Neural progenitor cell (in vitro differentiated cells): ENCODE results near the gene SPATA9. TPM values are rescaled to one million over a fixed set of nuclear protein-coding genes. Genes with fewer than 3 reads are reported as not detected.
A peak's percentile ranks its signal among the peaks of the same experiment; 100 is the strongest.
"Not testable (repeated sequence)": the region's sequence is repeated elsewhere in the genome, so short reads cannot be mapped to it uniquely, and the experiment has no call there.

ENCODE experiments used
- DNase-seq: peaks from one replicate; pipeline ENCODE4 v3.0.0-alpha.2; 2016; ENCODE audit warnings: low spot score
- H2AFZ ChIP-seq: fragments of 200-600 bp; sonication (generic); replicated peaks from 2 replicates; pipeline ENCODE4 v1.6.1; 2016; ENCODE audit warnings: antibody characterized with exemption
- H3F3A ChIP-seq: fragments of 200-600 bp; sonication (generic); 2 replicates; pipeline ENCODE4 v1.6.1; 2016; ENCODE audit warnings: antibody characterized with exemption, low read depth
- H3K27ac ChIP-seq: fragments of 200-600 bp; sonication (generic); 2 replicates; pipeline ENCODE4 v1.5.1; 2016; ENCODE audit warnings: mild to moderate bottlenecking
- H3K27me3 ChIP-seq: fragments of 200-600 bp; sonication (generic); 2 replicates; pipeline ENCODE4 v1.6.1; 2016; ENCODE audit warnings: mild to moderate bottlenecking, moderate library complexity
- H3K36me3 ChIP-seq: fragments of 200-600 bp; sonication (generic); 2 replicates; pipeline ENCODE4 v1.5.1; 2016
- H3K4me1 ChIP-seq: fragments of 200-600 bp; sonication (generic); 2 replicates; pipeline ENCODE4 v1.6.1; 2016; ENCODE audit warnings: mixed run types
- H3K4me2 ChIP-seq: fragments of 200-600 bp; sonication (generic); 2 replicates; pipeline ENCODE4 v1.6.1; 2016
- H3K4me3 ChIP-seq: fragments of 200-600 bp; sonication (generic); 2 replicates; pipeline ENCODE4 v1.5.1; 2016
- H3K79me2 ChIP-seq: fragments of 200-600 bp; sonication (generic); 2 replicates; pipeline ENCODE4 v1.6.1; 2016; ENCODE audit warnings: low read depth
- H3K9ac ChIP-seq: fragments of 200-600 bp; sonication (generic); 2 replicates; pipeline ENCODE4 v1.6.1; 2016
- H3K9me3 ChIP-seq: fragments of 200-600 bp; sonication (generic); 2 replicates; pipeline ENCODE4 v1.5.1; 2016; ENCODE audit warnings: low read depth
- H4K20me1 ChIP-seq: fragments of 200-600 bp; sonication (generic); 2 replicates; pipeline ENCODE4 v1.6.1; 2016; ENCODE audit warnings: low read depth
- H3K27ac Mint-ChIP-seq: 3 replicates; pipeline ENCODE4 v1.8.0; 2021; ENCODE audit warnings: mixed read lengths
- H3K27me3 Mint-ChIP-seq: 2 replicates; pipeline ENCODE4 v1.8.0; 2022; ENCODE audit warnings: low read depth, mild to moderate bottlenecking, inconsistent platforms, moderate library complexity, mixed read lengths; ENCODE audit not compliant: insufficient read depth
- H3K36me3 Mint-ChIP-seq: 3 replicates; pipeline ENCODE4 v1.8.0; 2021; ENCODE audit warnings: mixed read lengths
- H3K4me1 Mint-ChIP-seq: 3 replicates; pipeline ENCODE4 v1.8.0; 2021; ENCODE audit warnings: mixed read lengths
- H3K4me3 Mint-ChIP-seq: 3 replicates; pipeline ENCODE4 v1.8.0; 2021; ENCODE audit warnings: mild to moderate bottlenecking, moderate library complexity, mixed read lengths
- H3K9me3 Mint-ChIP-seq: 3 replicates; pipeline ENCODE4 v1.8.0; 2020; ENCODE audit warnings: mixed read lengths
- EZH2 ChIP-seq: fragments of 200-600 bp; sonication (generic); IDR thresholded peaks from 2 replicates; pipeline ENCODE4 v1.6.1; 2017; ENCODE audit warnings: antibody characterized with exemption, mild to moderate bottlenecking, moderate library complexity
- EZH2phosphoT487 ChIP-seq: fragments of 200-600 bp; sonication (generic); IDR thresholded peaks from 2 replicates; pipeline ENCODE4 v1.6.1; 2017; ENCODE audit warnings: antibody characterized with exemption
- total RNA-seq: library from RNA; depleted of rRNA; stranded (reverse); fragments of >200 nt; gene quantifications from 2 replicates; pipeline ENCODE4 v1.2.3, GENCODE V29; 2015; ENCODE audit warnings: low replicate concordance
- TF ChIP-seq, protein P1 (sequence below): fragments of 200-600 bp; sonication (generic); IDR thresholded peaks from 2 replicates; pipeline ENCODE4 v1.5.1; 2017; ENCODE audit warnings: antibody characterized with exemption, mild to moderate bottlenecking

The SPATA9 gene
- total RNA-seq, 1 donor from 2014 or later, result not detected

DNA sequence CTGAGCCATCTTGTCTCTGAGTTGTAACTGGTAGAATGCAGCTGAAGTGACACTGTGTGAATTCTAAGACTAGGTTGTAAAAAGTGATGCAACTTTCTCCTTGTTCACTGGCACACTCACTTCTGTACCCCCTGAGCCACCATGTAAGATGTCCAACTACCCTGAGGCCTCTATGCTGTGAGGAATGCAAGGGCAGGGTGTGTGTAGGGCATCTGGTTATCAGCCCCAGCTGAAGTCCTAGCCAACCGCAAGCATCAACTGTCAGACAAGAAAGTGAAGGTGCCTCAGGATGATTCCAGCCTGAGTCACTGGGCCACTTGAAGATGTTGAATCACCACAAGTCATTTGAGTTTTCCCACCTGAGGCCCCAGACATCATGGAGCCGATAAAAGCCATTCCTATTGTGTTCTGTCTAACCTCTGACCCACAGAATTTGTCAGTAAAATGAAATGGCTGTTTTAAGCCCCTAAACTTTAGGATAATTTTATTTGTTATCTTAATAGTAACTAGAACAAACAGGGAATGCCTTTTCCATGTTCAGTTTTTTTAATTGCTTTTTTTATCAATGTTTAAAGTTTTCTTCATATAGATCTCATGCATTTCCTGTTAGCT, 29.7 kb upstream of the SPATA9 start:
- Mint-ChIP-seq H3K36me3 (peaks cover 2% of the 10 kb centered on the region), H3K27ac (no peak overlapping the region), H3K4me1 (peaks cover 13% of the 10 kb centered on the region), H3K9me3 (peaks cover 3% of the 10 kb centered on the region), H3K27me3 (peaks cover 5% of the 10 kb centered on the region), H3K4me3 (no peak overlapping the region)
- Histone ChIP-seq H3K4me2 (no peak overlapping the region), H3K79me2 (no peaks in the 10 kb centered on the region), H3K27ac (no peak overlapping the region), H3K9me3 (no peaks in the 10 kb centered on the region), H3K36me3 (no peaks in the 10 kb centered on the region), H2AFZ (no peak overlapping the region), H3K9ac (no peak overlapping the region), H3F3A (no peaks in the 10 kb centered on the region), H3K4me3 (no peak overlapping the region), H3K27me3 (no peaks in the 10 kb centered on the region), H4K20me1 (no peaks in the 10 kb centered on the region), H3K4me1 (peaks cover 7% of the 10 kb centered on the region)
- no peak for DNase-seq
- TF ChIP-seq EZH2, result no peak

DNA sequence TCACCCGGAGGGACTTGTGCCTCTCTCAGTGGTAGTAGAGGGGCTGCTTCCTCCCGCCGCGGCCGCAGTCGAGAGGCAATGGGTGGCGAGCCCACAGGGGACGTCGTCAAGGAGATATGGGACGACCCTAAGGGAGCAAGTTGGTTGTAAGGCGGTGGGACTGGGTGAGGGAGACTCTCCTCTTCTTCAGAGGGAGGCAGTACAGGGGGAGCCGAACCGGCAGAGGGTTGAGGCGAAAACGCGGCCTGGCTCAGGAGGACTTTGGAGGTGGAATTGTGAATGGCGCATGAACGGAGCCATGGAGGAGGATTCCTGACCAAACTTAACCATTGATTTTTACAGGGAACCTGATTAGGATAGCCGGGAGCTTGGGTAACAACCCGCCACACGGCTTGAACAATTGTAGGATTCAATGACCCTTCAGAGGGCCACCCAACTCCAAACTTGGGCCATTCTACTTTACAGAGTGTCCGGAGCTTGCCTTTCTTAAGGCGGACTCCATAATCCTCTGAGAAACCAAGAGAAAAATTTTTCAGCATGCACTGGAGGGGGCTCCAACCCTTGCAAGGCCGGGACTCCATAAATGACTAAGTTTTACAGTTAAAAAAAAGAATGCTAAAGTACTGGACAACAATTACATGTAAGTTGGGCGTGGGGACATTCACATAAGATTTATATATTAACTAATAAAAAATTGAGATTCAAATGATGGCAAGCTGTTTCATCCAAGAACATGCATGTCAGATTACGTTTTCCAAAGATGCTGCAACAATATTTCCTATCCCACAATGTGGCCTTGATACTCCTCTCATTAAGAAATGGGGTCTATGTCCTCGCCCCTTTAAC, 28.9 kb upstream of the SPATA9 start:
- peak overlapping the region; percentile 24 for H3K4me3 Mint-ChIP-seq
- H3K4me2 ChIP-seq, result peak overlapping the region; percentile 63
- peaks cover 5% of the 10 kb centered on the region for H3K27me3 Mint-ChIP-seq
- peaks cover 13% of the 10 kb centered on the region for H3K4me1 Mint-ChIP-seq
- H3K27ac ChIP-seq, result no peak overlapping the region
- no peaks in the 10 kb centered on the region for H3K79me2 ChIP-seq
- H4K20me1 ChIP-seq, result no peaks in the 10 kb centered on the region
- H3F3A ChIP-seq, result no peaks in the 10 kb centered on the region
- H3K4me3 ChIP-seq, result peak overlapping the region; percentile 38
- H3K27me3 ChIP-seq, result no peaks in the 10 kb centered on the region
- no peak overlapping the region for H3K9ac ChIP-seq
- H3K9me3 Mint-ChIP-seq, result peaks cover 3% of the 10 kb centered on the region
- no peaks in the 10 kb centered on the region for H3K9me3 ChIP-seq
- peak; percentile 33 for DNase-seq
- H3K4me1 ChIP-seq, result peaks cover 13% of the 10 kb centered on the region
- H3K27ac Mint-ChIP-seq, result no peak overlapping the region
- H3K36me3 Mint-ChIP-seq, result peaks cover 2% of the 10 kb centered on the region
- TF ChIP-seq, protein P1, sequence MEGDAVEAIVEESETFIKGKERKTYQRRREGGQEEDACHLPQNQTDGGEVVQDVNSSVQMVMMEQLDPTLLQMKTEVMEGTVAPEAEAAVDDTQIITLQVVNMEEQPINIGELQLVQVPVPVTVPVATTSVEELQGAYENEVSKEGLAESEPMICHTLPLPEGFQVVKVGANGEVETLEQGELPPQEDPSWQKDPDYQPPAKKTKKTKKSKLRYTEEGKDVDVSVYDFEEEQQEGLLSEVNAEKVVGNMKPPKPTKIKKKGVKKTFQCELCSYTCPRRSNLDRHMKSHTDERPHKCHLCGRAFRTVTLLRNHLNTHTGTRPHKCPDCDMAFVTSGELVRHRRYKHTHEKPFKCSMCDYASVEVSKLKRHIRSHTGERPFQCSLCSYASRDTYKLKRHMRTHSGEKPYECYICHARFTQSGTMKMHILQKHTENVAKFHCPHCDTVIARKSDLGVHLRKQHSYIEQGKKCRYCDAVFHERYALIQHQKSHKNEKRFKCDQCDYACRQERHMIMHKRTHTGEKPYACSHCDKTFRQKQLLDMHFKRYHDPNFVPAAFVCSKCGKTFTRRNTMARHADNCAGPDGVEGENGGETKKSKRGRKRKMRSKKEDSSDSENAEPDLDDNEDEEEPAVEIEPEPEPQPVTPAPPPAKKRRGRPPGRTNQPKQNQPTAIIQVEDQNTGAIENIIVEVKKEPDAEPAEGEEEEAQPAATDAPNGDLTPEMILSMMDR, result no peak
- no peak for TF ChIP-seq EZH2phosphoT487
- no peak for TF ChIP-seq EZH2
- H3K36me3 ChIP-seq, result no peaks in the 10 kb centered on the region
- peak overlapping the region; percentile 91 for H2AFZ ChIP-seq

DNA sequence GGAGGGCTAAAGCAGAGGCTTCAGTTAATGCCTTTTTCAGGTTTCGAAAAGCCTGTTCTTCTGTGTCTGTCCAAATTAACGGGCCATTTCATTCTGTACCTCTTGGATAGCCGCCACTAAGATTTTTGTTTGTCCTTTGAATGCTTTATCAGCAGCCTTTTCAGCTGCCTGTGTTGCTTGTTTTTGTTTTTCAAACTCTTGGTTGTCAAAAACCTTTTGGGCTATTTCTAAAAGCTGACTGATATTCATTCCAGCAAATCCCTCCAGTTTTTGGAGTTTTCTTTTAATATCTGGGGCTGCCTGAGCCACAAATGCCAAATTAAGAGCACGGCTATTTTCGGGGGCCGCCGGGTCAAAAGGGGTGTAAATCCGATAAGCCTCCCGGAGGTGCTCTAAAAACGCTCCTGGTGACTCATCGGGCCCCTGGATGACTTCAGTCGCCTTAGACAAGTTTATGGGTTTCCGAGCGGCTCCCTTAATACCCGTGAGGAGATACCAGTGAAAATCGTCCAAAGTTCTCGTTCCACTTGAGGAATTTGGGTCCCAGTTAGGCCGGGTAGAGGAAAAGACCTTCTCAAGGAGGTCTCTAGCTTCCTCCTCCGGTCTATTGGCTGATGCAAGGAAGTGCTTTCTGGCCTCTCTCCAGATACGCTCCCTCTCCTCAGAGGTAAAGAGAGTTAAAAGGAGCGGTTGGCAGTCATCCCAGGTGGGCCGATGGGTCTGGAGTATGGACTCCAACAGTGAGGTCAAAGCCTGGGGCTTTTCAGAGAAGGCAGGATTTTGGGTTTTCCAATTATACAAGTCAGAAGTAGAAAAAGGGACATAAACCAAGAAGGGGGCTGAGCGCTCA, 28.1 kb upstream of the SPATA9 start:
- H2AFZ ChIP-seq, result peak overlapping the region; percentile 91
- not testable (repeated sequence) for H3K27me3 Mint-ChIP-seq
- DNase-seq, result peak; percentile 18

DNA sequence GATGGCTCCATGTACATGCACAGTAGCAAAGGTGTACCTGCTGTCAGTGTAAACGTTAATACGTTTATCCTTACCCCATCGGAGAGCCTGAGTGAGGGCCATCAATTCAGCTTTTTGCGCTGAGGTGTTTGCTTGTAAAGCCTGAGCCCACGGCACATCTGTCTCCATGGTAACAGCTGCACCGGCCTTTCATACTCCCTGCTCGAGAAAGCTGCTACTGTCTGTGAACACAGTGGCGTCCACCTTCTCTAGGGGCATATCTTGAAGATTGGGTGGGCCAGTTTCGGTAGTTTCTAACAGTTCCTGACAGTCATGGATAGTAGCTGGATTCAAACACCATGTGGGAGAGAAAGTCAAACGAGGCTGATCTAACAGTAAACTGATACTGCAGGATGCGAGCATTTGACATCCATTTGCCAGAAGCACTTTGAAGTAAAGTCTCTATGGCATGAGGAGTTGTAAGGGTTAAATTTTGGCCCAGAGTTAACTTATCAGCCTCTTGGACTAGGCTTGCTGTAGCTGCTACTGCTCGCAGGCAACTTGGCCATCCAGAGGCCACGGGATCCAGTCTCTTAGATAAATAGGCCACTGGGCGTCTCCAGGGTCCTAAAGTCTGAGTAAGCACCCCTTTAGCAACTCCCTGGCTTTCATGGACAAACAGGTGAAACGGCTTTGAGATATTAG, 27.3 kb upstream of the SPATA9 start:
- H4K20me1 ChIP-seq, result no peaks in the 10 kb centered on the region
- no peak overlapping the region for H3K9ac ChIP-seq
- Mint-ChIP-seq H3K4me1 (peaks cover 13% of the 10 kb centered on the region), H3K27me3 (peaks cover 5% of the 10 kb centered on the region), H3K27ac (no peak overlapping the region), H3K9me3 (peaks cover 3% of the 10 kb centered on the region), H3K36me3 (peaks cover 2% of the 10 kb centered on the region), H3K4me3 (peak overlapping the region; percentile 15)
- peaks cover 13% of the 10 kb centered on the region for H3K4me1 ChIP-seq
- DNase-seq, result peak; percentile 56
- no peaks in the 10 kb centered on the region for H3K9me3 ChIP-seq
- peak overlapping the region; percentile 38 for H3K4me3 ChIP-seq
- peak overlapping the region; percentile 63 for H2AFZ ChIP-seq
- TF ChIP-seq EZH2 (no peak), EZH2phosphoT487 (no peak)
- TF ChIP-seq, protein P1, result no peak
- no peak overlapping the region for H3K27ac ChIP-seq
- H3K79me2 ChIP-seq, result no peaks in the 10 kb centered on the region
- no peaks in the 10 kb centered on the region for H3F3A ChIP-seq
- H3K27me3 ChIP-seq, result no peaks in the 10 kb centered on the region
- H3K36me3 ChIP-seq, result no peaks in the 10 kb centered on the region
- peak overlapping the region; percentile 63 for H3K4me2 ChIP-seq

More for the DNA sequence above, 28.1 kb upstream of the SPATA9 start:
- H3K36me3 ChIP-seq, H3K27ac ChIP-seq, H3K9me3 ChIP-seq, H3K9ac ChIP-seq, H3K36me3 Mint-ChIP-seq, H3K27me3 ChIP-seq, H3F3A ChIP-seq, H3K79me2 ChIP-seq, H3K4me3 Mint-ChIP-seq, H3K27ac Mint-ChIP-seq, H3K9me3 Mint-ChIP-seq, H4K20me1 ChIP-seq: not testable (repeated sequence)
- peak overlapping the region; percentile 38 for H3K4me3 ChIP-seq
- peaks cover 13% of the 10 kb centered on the region for H3K4me1 Mint-ChIP-seq
- H3K4me1 ChIP-seq, result peaks cover 13% of the 10 kb centered on the region
- peak overlapping the region; percentile 63 for H3K4me2 ChIP-seq
